Stimulated activated CD8-positive, alpha-beta memory T cell treated with anti-CD3 and anti-CD28 coated beads, Interleukin-7, amount 100 ng/mL, for 48 hours (primary cell): ENCODE results near the gene FBN1.

ENCODE experiments used
- DNase-seq, 2 donors: peaks; one replicate each; pipeline ENCODE4 v3.0.0-alpha.2; 2020; ENCODE audit warnings: low read depth in 1 of 2; ENCODE audit errors: extremely low read depth in 1 of 2

FBN1 gene

GRCh38 chr15:48653216-48653615 is 7.7 kb upstream of the FBN1 start:
- DNase-seq, result no peak

GRCh38 chr15:48652510-48653076 is 7.1 kb upstream of the FBN1 start:
- DNase-seq, result no peak

- DNase-seq, result no peak
Observed at GRCh38 chr15:48650931-48651330, 5.4 kb upstream of the FBN1 start.

GRCh38 chr15:48647962-48648361 is 2.5 kb upstream of the FBN1 start:
- DNase-seq, result no peak

DNA sequence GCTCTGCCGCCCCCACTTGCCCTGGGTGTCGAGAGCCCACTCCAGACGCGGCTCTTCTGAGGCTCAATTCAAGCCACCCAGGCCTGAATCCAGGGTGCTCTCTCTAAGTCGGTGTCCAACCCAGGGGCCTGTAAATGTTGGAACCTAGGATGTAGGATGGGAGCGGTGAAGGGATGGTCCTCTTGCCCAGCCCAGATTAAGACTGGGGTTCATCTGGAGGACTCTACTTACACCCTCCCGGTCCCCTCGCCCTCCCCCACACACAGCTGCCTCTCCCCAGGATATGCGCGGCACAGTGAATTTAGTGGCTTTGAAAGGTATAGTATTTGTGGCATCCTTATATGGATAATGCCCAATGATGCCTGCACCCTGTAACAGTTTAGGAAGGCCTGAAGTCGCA is 822 bp upstream of the FBN1 start:
- no peak for DNase-seq

DNA sequence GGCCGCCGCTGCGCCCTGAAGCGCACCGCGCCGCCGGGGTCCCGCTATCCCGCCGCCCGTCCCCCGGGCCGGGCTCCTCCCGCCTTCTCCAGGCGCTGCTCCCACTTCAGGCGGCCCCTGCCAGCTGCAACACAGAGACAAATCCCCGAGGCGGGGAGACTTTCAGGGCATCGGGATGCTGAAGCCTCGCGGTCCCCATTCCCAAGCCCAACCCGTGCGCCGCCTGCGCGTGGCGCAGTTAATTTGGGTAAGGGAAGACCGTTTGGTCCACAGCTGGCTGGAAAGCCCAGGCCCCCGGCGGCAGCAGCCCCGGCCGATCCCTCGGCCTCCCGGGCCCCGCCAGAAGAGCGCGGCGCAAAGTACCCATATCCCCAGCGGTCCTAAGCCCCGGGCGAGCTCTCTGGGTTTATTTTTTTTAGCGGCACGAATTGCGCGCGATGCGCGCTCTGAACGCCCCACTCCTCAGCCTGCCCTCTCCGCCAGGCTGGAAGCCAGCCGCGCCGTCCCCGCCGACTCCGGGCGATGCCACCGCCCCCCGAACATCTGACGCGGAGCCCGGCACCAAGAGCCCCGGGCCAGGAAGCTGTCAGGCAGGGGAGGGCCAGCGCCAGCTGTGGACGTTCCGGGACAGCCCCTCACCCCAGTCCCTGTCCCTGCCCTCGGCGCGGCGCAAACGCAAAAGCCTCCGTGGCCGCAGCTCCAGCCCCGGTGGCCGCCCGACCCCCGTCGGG is 517 bp downstream of the FBN1 start:
- no peak for DNase-seq

- DNase-seq, result no peak
Observed at GRCh38 chr15:48644467-48644826, 1.1 kb downstream of the FBN1 start.

GRCh38 chr15:48643776-48644466 is 1.6 kb downstream of the FBN1 start:
- no peak for DNase-seq

GRCh38 chr15:48643206-48643605 is 2.3 kb downstream of the FBN1 start:
- DNase-seq, result no peak

- no peak for DNase-seq
Observed at GRCh38 chr15:48642795-48643194, 2.7 kb downstream of the FBN1 start.

DNA sequence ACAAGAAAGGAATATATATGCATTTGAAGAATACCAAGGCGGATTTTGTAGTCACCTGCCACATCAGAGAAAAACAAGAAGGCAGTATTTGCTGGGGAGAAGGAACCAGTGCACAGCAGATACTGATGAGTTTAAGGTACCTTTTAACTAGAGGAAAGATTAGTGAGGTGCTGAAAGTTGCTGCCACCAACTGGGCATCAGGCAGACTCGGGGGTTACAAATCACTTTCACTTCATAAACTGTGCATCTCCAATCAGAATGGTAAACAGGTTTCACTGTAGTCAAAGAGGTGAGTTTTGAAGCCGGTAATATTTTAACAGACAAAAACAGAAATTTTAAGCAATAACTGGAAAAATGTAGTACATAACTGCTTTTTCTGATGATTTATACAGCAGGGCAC is 4.1 kb downstream of the FBN1 start:
- no peak for DNase-seq

DNA sequence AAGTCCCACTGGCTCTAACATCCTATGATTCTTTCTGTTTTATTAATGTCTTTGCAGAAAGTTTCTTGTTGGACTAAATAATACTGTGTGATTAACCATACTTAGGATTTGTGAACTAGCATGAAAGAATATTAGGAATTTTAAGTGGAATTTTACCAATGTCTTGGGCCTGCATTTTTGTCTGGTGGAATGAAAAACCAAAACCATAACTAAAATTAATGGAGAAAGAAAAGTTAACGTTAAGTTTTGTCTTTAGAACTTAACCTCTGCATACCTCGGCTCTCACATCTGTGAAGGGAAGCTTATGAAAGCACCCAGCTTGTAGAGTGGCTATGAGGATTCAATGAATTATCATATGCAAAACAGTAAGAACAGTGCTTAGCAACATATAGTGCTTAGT is 6.5 kb downstream of the FBN1 start:
- no peak for DNase-seq

DNA sequence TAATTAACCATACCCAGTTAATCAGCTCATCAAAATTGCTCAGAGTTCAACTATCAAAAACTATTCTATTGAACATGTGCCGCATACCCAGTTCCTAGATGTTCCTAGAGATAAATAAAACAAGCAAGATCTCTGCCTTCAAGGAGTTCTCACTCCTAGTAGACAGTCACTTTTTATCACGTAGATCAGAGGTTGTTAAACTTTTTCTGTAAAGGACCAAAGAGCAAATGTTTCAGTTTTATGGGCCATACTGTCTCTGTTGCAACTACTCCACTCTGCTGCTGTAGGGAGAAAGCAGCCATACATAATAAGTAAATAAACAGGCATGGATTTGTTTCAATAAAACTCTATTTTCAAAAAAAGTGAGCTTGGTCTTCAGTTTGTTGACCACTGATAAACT is 7.9 kb downstream of the FBN1 start:
- DNase-seq, result no peak

- no peak for DNase-seq
Observed at GRCh38 chr15:48636511-48636910, 9.0 kb downstream of the FBN1 start.

GRCh38 chr15:48634893-48635292 is 10.6 kb downstream of the FBN1 start:
- DNase-seq, result no peak

GRCh38 chr15:48634096-48634495 is 11.4 kb downstream of the FBN1 start:
- no peak for DNase-seq

DNA sequence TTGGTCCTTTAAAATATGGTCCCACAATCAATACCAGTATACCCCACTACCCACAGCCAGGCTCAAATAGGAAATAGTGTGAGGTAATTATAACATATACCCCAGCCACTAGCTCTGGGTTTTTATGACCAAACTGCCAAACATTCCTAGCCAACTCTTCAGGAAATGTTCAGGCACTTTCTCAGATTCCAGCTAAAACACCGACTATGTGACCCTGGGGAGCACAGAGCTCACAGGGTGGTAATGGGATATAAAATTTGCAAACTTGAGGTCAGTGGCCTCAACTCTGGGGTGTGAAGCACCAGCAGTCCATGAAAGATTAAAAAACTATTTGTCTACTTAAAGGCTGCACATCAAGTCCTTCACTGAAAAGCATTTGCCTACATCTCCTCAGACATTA is 12.9 kb downstream of the FBN1 start:
- DNase-seq, result no peak

- no peak for DNase-seq
Observed at GRCh38 chr15:48631176-48631770, 14.2 kb downstream of the FBN1 start.

- no peak for DNase-seq
Observed at GRCh38 chr15:48630245-48630644, 15.3 kb downstream of the FBN1 start.

GRCh38 chr15:48628832-48629231 is 16.7 kb downstream of the FBN1 start:
- no peak for DNase-seq

DNA sequence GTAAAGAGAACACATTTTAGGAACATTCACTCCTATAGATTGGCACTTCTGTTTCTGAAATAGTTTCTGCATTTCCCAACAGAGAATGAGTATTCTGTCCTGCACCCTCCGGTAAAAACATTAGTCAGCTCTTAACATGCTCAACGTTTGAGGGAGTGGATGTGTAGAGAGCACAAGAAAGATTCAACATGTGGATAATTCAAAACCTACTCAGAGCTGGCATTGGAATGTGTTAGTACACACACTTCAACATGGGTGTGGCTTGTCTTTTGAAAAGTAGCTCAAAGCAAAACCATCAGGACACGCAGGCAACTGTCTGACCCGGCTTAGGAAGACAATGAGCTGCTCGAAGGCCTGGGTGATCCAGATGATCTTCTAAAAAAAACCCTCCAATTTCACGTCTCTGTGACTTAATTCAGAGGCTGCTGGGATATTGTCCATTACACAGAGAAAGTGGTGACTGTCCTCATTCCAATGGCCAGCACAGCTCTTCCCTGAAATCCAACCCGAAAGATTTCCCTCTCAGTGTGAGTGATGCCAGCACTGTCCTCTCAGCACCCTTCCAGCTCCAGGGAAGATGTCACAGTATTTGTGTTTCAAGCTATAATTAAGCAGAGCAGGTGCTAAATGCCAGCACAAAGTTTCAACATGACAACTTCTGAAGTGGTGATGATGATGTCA is 18.1 kb downstream of the FBN1 start:
- no peak for DNase-seq
